NCI-H774 (cell line): ENCODE data around the gene KDM5A.
"Not testable (repeated sequence)": the region's sequence is repeated elsewhere in the genome, so short reads cannot be mapped to it uniquely, and the experiment has no call there.

Experiments
- DNase-seq: peaks from one replicate; lab custom pipeline; 2025; lab: John Stamatoyannopoulos, UW

KDM5A gene

DNA sequence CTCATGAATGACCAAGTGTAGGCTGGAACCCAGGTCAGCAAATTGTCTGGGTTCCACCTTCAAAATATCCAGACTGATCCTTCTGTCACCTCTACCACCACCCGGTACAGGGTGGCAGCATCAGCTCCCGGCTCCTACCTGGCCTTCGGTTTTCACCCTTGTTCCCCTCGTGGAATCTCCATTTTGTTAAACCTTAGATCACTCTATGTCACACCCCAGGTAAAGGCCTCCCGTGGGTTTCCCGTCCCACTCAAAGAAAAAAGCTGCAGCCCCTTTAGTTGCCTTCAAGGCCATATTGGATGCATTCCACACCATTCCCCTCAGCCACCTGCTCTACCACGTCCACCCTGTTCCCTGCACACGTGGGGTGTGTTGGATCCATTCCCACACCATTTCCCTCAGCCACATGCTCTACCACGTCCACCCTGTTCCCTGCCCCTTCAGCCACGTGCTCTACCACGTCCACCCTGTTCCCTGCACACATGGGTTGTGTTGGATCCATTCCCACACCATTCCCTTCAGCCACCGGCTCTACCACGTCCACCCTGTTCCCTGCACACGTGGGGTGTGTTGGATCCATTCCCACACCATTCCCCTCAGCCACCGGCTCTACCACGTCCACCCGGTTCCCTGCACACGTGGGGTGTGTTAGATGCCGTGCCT, 150.3 kb downstream of the KDM5A start:
- DNase-seq, result no peak

DNA sequence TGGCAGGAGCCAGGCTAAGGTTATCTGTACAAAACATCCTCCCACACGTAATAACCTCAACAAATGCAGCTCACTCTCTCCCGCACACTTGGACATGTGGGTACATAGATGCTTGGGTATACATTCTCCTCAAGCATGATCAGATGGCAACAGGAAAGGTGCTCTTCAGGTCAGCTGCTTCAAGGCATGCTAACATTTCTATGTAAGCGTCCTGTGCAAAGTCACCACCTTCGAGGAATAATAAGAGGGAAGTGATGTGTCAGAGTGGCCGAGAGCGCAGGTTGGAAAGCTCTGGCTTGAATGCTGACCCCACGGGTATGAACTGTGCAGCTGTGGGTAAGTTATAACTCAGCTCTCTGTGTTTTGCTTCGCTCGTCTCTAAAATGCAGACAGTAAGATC, 151.0 kb downstream of the KDM5A start:
- no peak for DNase-seq

DNA sequence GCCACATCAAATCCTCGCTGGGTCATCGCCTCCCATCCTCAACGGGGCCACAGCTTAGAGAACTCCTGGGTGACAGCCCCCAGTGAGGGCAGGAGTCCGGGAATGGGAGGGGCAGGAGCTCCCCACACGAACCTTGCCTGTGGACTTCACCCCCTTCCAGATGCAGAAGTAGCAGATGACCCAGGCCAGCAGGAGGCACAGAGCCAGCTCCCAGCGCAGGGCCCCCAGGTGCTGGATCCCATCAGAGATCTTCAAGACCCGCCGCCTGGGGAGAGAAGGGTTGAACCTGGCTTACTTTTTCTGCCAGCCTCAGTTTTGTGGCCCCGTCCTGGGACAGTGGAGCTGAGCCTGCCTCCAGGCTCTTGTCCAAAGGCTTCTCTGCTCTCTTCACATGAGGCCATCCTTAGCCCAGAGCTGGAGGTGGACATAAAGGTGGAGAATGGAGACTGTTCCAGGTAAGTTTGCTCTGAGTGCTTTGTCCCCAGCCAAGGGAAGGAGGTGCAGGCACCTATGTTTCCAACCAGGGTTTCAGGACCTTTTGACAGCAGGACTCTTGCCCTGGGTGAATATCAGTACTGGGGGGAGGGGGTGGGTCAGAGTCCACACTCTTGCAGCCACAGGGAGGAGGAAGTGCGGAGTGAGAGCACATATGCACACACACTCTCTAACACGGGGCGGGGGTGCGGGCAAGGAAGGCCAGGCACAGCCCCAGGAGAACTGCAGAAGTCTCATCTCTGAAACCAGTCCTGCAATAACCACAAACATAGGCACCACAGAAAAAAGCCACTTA, 151.9 kb downstream of the KDM5A start:
- no peak for DNase-seq

DNA sequence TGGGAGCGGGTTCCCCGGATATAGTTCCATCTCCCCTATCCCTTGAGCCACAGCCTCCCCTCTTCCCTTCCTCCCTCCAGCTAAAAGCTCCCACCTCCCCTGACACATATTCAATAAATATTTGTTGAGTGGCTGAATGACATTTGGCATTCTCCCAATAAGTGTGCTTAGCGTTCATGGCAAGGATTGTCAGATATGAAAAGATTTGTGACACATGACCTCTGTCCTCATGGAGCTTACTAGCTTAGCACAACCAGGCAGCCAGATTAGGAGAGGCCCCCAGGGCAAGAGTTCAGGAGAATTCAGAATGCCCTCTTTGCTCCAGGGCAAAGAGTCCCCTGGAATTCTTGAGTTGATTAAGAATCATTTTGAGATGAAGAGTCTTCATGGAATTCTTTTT, 152.7 kb downstream of the KDM5A start:
- no peak for DNase-seq

DNA sequence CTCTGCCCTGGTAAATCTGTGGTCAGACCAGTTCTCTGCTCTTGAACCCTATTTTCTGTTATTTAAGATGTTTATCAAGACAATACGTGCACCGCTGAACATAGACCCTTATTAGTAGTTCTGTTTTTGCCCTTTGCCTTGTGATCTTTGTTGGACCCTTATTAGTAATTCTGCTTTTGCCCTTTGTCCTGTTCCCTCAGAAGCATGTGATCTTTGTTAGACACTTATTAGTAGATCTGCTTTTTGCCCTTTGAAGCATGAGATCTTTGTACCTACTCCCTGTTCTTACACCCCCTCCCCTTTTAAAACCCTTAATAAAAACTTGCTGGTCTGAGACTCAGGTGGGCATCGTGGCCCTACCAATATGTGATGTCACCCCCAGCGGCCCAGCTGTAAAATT, 153.2 kb downstream of the KDM5A start:
- DNase-seq, result not testable (repeated sequence)

DNA sequence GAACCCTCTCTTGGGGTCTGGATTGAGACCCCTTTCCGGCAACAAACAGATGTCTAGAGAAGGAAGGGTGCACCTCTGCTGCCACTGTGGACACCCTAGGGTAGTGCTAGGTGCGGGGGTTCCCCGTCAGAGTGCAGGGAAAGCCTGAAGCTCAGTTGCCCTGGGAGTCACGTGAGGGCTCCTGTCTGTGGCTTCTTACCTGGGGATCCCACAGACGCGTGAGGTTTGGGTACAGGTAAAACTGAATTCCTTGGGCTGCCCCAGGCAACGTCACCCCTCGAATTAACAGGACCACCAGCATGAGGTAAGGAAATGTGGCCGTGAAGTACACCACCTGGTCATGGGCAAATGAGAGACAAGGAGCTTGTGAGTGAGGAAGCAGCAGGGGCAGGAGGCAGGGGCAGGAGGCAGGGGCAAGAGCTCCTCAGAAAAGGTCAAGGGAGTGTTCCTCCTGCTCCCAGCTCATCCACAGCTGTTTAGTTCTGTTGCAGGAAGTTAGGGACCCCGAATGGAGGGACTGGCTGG, 154.2 kb downstream of the KDM5A start:
- DNase-seq, result no peak

- DNase-seq, result no peak
Measured at GRCh38 chr12:234019-234418, 155.1 kb downstream of the KDM5A start.

DNA sequence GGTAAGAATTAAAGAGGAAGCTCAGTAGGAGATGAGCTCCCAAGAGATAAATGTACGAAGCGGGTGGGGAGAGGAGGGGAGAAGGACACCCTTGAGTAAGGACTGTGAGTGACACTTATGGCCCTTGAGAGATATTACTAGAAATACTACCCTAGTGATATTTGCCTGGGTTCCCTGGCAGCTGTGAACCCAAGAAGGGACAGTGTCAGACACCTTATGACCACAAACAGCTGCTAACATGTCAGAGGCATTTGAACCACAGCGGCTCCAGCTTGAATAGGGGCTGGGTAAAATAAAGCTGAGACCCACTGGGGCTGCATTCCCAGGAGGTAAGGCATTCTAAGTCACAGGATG, 155.5 kb downstream of the KDM5A start:
- DNase-seq, result no peak

- no peak for DNase-seq
Measured at GRCh38 chr12:232731-233614, 156.1 kb downstream of the KDM5A start.

DNA sequence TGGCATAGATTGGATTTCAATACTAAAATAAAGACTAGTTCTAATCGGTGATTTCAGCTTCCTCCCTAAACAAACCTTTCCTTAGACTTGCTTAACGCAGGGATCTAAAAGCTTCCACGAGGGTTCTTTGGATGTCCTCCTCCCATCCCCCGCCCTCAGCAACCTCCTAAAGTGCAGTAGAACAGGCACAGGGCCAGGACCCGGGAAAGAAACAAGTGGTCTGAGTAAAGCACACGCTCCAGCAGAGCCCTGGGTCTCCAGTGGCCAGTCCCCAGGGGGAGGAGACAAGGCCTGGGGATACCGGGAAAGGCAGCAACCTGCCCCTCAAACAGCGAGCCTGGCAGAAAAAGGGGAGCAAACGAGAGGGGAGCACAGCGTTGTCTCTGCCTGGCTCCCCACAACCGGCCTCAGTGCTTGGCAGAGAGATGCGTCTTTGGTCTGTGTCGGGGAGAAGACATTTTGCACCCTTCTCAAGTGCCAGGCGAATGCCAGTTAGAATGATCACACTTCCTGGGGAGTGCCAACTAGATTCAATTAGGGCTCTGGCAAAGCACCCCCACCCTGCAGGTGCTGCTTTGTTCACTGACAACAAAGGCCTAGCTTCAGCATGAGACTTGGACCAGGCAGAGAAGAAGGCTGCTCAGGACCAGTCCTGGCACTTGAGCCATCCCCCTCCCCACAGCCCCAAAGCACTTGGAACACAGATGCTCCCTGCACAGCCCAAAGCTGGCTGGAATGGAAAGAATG, 158.0 kb downstream of the KDM5A start:
- DNase-seq, result peak; percentile 29
